ENCODE data around the gene TAPBP.
A peak's percentile ranks its signal among the peaks of the same experiment; 100 is the strongest.

- TF ChIP-seq CTCF (IDR thresholded peaks at IDR 0.05; ENCODE audit: borderline replicate concordance, extremely low read depth, low read length, poor library complexity, severe bottlenecking) (peak; percentile 4), EZH2 (IDR thresholded peaks at IDR 0.05; ENCODE audit: borderline replicate concordance, low read depth, low read length, severe bottlenecking) (no peak)
Measured at GRCh38 chr6:33251395-33252012, 62.4 kb downstream of the TAPBP start.
